CD4-positive, alpha-beta T cell (primary cell): Measurements from ENCODE around the gene RRP1. TPM values are rescaled to one million over a fixed set of nuclear protein-coding genes. Genes with fewer than 3 reads are reported as not detected.
A peak's percentile ranks its signal among the peaks of the same experiment; 100 is the strongest.

Experiments used
- ATAC-seq: fragments of 200-7000 bp; cut with Tn5 transposase; one replicate; pipeline ENCODE4 v1.10.0; 2022; ENCODE audit warnings: mild to moderate bottlenecking; ENCODE audit not compliant: poor library complexity
- CTCF ChIA-PET: fragments of 350-600 bp; sonication (Branson Sonifier 250); formaldehyde crosslinking; loops from one replicate; lab custom pipeline; 2021; ENCODE audit warnings: antibody characterized with exemption, inconsistent platforms; lab: Charles Lee
- POLR2A ChIA-PET: fragments of 350-600 bp; sonication (Branson Sonifier 250); formaldehyde crosslinking; loops from one replicate; lab custom pipeline; 2021; ENCODE audit warnings: antibody characterized with exemption, inconsistent platforms; lab: Charles Lee
- DNase-seq, 14 experiments: peaks; one replicate each; pipeline ENCODE4 v3.0.0-alpha.2; 2013 to 2020; ENCODE audit warnings: mixed read lengths in 2 of 14
- H3K27ac ChIP-seq, 2 donors: one replicate each; pipeline versions ENCODE4 v1.5.1 to v1.7.0; 2013; ENCODE audit warnings: low read length in 2 of 2, low read depth in 1 of 2, mild to moderate bottlenecking in 1 of 2
- H3K27me3 ChIP-seq, 2 experiments: 1 replicate in 1 of 2; 2 replicates in 1 of 2; pipeline versions ENCODE4 v1.6.1 to v1.7.0; 2013; ENCODE audit warnings: low read length in 2 of 2, control low read depth in 1 of 2, mild to moderate bottlenecking in 1 of 2, moderate library complexity in 1 of 2; ENCODE audit not compliant: insufficient read depth in 2 of 2, control insufficient read depth in 1 of 2
- H3K36me3 ChIP-seq: one replicate; pipeline ENCODE4 v1.6.1; 2013; ENCODE audit warnings: low read length, control low read depth; ENCODE audit not compliant: insufficient read depth
- H3K4me1 ChIP-seq: one replicate; pipeline ENCODE4 v1.6.1; 2013; ENCODE audit warnings: low read length, control low read depth; ENCODE audit not compliant: insufficient read depth
- H3K4me3 ChIP-seq: one replicate; pipeline ENCODE4 v1.5.1; 2013; ENCODE audit warnings: mild to moderate bottlenecking, low read length, moderate library complexity
- H3K9me3 ChIP-seq, 2 experiments: 1 replicate in 1 of 2; 2 replicates in 1 of 2; pipeline versions ENCODE4 v1.6.1 to v1.7.0; 2013; ENCODE audit warnings: low read length in 2 of 2, mild to moderate bottlenecking in 2 of 2, control low read depth in 1 of 2, moderate library complexity in 1 of 2; ENCODE audit not compliant: control insufficient read depth in 1 of 2, insufficient read depth in 1 of 2
- H3K27ac Mint-ChIP-seq: one replicate; pipeline ENCODE4 v1.8.0; 2020; ENCODE audit warnings: mixed read lengths
- H3K27me3 Mint-ChIP-seq: one replicate; pipeline ENCODE4 v1.8.0; 2021; ENCODE audit warnings: mixed read lengths
- H3K36me3 Mint-ChIP-seq: one replicate; pipeline ENCODE4 v1.8.0; 2021; ENCODE audit warnings: low read depth, mixed read lengths
- H3K4me1 Mint-ChIP-seq: one replicate; pipeline ENCODE4 v1.8.0; 2021; ENCODE audit warnings: low read depth, mixed read lengths
- H3K4me3 Mint-ChIP-seq: one replicate; pipeline ENCODE4 v1.8.0; 2020; ENCODE audit warnings: mild to moderate bottlenecking, mixed read lengths
- H3K9me3 Mint-ChIP-seq: one replicate; pipeline ENCODE4 v1.8.0; 2020; ENCODE audit warnings: mixed read lengths
- intact Hi-C, 2 experiments: fragments of 100-400 bp; cut with DNase I in 1 of 2; cut with micrococcal nuclease in 1 of 2; formaldehyde crosslinking; loops; one replicate each; pipeline versions ENCODE4 v1.15.1 to v1.9.0; 2023 to 2025; cut with DNase I, micrococcal nuclease
- total RNA-seq, 174 experiments: library from RNA in 2 of 174; stranded (reverse) in 2 of 174; gene quantifications; one replicate each; pipeline ENCODE4 v1.2.3 and lab custom pipeline; 2021 to 2026
- TF ChIP-seq, protein P1 (sequence below): fragments of 200-600 bp; IDR thresholded peaks from one replicate; pipeline ENCODE4 v1.8.0; 2022; ENCODE audit warnings: antibody characterized with exemption, mild to moderate bottlenecking

RRP1 gene
- total RNA-seq, 2 experiments from 2014 or later: 27.7 to 29.0 TPM

DNA sequence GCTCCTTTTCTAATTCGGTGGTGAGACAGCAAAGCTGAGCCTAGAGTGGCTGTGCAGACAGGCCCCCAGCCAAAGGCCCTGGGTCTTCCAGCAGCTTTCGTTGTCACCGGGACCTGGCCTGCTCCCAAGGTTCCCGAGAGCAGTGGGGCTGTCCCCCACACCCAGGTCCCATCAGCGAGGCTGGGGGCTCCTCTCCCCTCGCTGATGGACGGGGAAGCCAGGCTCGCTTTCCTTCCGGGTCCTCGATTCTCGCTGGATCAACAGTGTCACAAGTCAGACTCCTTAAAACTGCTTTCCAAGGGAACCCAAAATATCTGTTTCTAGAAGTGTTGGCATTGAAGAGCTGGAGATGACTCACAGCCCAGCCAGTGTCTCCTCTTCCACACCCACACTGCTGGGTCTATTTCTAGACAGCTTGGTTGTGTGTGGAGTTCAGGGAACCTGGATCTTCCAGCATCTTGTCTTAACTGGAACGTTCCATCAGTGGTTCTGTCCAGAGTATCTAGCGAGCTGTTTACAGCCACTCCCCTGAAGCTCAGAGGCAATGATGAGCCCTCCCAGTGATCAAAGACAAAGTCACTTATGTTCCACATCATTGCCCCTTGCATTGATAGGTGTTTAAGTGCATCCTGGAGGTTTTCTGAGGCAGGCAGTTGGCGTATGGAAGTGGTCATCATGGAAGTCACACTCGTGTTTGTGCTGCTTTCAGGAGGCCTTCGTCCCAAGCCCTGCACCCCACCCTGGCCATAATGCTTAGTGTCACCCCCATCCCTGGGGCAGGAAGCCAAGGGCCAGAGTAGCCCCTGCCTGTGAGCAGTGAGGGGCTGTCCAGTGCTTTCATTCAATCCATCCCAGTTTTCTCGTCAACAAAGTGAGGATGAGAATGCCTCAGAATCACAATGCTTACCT lies 35.2 kb downstream of the RRP1 start:
- DNase-seq (peak in 1 of 14 experiments; percentile 1), ATAC-seq (no peak)
- no peak overlapping the region for H3K27ac ChIP-seq
- H3K4me1 Mint-ChIP-seq: no peaks in the 10 kb centered on the region
- intact Hi-C loops: no loop called here
- H3K27me3 ChIP-seq: peaks cover 0 to 5% of the 10 kb centered on the region in 2 experiments
- CTCF ChIA-PET: no interaction called here
- no peak overlapping the region for H3K4me3 Mint-ChIP-seq
- no peak overlapping the region for H3K27ac Mint-ChIP-seq
- no peaks in the 10 kb centered on the region for H3K36me3 Mint-ChIP-seq
- TF ChIP-seq, protein P1, sequence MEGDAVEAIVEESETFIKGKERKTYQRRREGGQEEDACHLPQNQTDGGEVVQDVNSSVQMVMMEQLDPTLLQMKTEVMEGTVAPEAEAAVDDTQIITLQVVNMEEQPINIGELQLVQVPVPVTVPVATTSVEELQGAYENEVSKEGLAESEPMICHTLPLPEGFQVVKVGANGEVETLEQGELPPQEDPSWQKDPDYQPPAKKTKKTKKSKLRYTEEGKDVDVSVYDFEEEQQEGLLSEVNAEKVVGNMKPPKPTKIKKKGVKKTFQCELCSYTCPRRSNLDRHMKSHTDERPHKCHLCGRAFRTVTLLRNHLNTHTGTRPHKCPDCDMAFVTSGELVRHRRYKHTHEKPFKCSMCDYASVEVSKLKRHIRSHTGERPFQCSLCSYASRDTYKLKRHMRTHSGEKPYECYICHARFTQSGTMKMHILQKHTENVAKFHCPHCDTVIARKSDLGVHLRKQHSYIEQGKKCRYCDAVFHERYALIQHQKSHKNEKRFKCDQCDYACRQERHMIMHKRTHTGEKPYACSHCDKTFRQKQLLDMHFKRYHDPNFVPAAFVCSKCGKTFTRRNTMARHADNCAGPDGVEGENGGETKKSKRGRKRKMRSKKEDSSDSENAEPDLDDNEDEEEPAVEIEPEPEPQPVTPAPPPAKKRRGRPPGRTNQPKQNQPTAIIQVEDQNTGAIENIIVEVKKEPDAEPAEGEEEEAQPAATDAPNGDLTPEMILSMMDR: no peak
- H3K36me3 ChIP-seq: no peaks in the 10 kb centered on the region
- no peak overlapping the region for H3K4me3 ChIP-seq
- no peaks in the 10 kb centered on the region for H3K4me1 ChIP-seq
- H3K27me3 Mint-ChIP-seq: peaks cover 7% of the 10 kb centered on the region
- no peaks in the 10 kb centered on the region for H3K9me3 Mint-ChIP-seq
- POLR2A ChIA-PET: no interaction called here
- no peaks in the 10 kb centered on the region for H3K9me3 ChIP-seq

DNA sequence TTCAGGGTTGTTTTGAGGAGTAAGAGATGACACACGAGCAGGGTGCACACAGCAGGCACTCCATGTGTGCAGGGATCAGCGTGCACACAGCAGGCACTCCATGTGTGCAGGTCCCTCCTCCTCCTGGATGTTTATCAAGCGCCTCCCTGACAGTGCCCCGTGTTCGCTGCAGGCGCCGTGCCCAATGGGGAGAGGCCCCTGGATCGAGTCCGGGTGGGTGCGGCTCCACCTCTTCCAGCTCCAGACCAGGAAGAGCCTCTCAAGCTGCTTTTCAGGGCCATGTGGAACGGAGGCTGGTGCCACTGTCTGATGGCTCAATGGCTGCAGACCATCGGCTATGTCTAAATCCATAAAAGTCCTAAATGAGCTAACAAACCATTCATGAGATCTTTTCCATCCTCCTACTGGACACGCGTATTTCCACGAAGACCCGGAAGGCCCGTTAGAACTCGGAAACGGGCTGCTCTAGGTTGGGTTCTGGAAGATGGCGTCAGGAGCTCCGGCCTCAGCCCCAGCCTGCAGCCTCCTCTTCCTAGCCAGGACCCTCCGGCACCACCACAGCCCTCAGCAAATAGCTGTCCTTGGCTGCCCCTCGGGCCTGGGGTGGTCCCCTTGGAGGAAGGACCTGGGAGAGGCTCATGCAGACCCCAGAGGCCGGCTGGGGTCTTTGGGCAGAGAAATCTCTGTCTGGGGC lies 36.0 kb downstream of the RRP1 start:
- intact Hi-C loops: no loop called here
- no peak for DNase-seq

GRCh38 chr21:43825936-43826622 lies 36.7 kb downstream of the RRP1 start:
- intact Hi-C loops: no loop called here
- Histone ChIP-seq H3K27me3 (peaks cover 0 to 5% of the 10 kb centered on the region in 2 experiments), H3K27ac (no peak overlapping the region), H3K36me3 (no peaks in the 10 kb centered on the region), H3K4me1 (no peaks in the 10 kb centered on the region), H3K4me3 (no peak overlapping the region), H3K9me3 (no peaks in the 10 kb centered on the region)
- TF ChIP-seq, protein P1: no peak
- ChIA-PET CTCF (no interaction called here), POLR2A (interaction anchor here (0.5 kb wide), 1 partner anchor 187 kb away, joined by 3 read pairs; no protein-coding TSS in a partner anchor)
- Mint-ChIP-seq H3K4me1 (no peaks in the 10 kb centered on the region), H3K27ac (no peak overlapping the region), H3K27me3 (peaks cover 7% of the 10 kb centered on the region), H3K9me3 (no peaks in the 10 kb centered on the region), H3K4me3 (no peak overlapping the region), H3K36me3 (no peaks in the 10 kb centered on the region)
- no peak for DNase-seq
- no peak for ATAC-seq

More for the DNA sequence above, 36.0 kb downstream of the RRP1 start:
- Histone ChIP-seq H3K36me3 (no peaks in the 10 kb centered on the region), H3K27ac (no peak overlapping the region), H3K4me3 (no peak overlapping the region), H3K27me3 (peaks cover 0 to 5% of the 10 kb centered on the region in 2 experiments), H3K9me3 (no peaks in the 10 kb centered on the region), H3K4me1 (no peaks in the 10 kb centered on the region)
- Mint-ChIP-seq H3K36me3 (no peaks in the 10 kb centered on the region), H3K27me3 (peaks cover 7% of the 10 kb centered on the region), H3K9me3 (no peaks in the 10 kb centered on the region), H3K4me3 (no peak overlapping the region), H3K4me1 (no peaks in the 10 kb centered on the region), H3K27ac (no peak overlapping the region)
- POLR2A ChIA-PET: interaction anchor here (0.5 kb wide), 1 partner anchor 188 kb away, joined by 3 read pairs; no protein-coding TSS in a partner anchor
- CTCF ChIA-PET: no interaction called here
- TF ChIP-seq, protein P1: no peak
- no peak for ATAC-seq
